Measurements from ENCODE around the gene DCP1A.
"Not testable (repeated sequence)": the region's sequence is repeated elsewhere in the genome, so short reads cannot be mapped to it uniquely, and the experiment has no call there.

Gene DCP1A

DNA sequence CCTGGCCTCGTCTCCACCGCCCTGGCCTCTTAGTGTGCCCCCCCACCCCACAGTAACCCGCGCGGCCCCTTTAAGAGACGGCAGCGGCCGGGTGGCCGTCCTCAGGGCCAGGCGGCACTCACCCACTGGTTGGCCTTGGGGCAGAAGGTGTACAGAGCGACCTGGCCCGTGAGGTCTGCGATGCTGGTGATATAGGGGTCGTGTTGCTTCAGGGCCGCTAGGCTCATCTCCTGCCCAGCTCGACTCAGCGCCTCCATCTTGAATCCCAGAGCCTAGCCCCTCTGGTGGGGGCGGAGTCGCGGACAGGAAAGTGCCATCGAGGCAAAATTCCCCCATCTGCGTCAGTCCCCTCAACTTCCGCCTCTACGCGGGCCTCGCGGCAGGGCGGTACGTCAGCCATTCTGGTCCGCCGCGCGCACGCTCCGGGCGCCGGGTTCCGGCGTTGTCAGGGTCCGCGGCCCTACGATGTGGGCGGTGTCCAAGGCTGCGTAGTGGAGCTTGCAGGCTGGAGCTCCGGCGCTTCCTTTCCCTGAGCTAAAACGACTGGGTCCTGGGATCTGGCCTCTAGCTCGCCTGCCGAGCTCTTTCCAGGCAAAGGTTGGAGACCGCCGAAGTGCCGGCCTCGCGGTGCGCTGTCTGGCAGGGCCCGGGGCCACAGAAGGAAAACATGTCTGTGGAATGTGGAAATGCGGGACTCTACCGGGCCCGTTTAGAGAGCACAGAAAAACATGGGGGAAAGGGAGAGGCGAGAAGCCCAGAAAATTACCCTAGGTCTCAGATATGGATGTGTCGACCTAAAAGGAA, at the start of gene DCP1A:
Gene DCP1A, minus strand, starts transcription at position 283 of the 804 bp plus-strand sequence. Its CDS starts 26 bp downstream, at position 257.
- peak; percentile 96 for DNase-seq (ENCODE audit: low spot score)

DNA sequence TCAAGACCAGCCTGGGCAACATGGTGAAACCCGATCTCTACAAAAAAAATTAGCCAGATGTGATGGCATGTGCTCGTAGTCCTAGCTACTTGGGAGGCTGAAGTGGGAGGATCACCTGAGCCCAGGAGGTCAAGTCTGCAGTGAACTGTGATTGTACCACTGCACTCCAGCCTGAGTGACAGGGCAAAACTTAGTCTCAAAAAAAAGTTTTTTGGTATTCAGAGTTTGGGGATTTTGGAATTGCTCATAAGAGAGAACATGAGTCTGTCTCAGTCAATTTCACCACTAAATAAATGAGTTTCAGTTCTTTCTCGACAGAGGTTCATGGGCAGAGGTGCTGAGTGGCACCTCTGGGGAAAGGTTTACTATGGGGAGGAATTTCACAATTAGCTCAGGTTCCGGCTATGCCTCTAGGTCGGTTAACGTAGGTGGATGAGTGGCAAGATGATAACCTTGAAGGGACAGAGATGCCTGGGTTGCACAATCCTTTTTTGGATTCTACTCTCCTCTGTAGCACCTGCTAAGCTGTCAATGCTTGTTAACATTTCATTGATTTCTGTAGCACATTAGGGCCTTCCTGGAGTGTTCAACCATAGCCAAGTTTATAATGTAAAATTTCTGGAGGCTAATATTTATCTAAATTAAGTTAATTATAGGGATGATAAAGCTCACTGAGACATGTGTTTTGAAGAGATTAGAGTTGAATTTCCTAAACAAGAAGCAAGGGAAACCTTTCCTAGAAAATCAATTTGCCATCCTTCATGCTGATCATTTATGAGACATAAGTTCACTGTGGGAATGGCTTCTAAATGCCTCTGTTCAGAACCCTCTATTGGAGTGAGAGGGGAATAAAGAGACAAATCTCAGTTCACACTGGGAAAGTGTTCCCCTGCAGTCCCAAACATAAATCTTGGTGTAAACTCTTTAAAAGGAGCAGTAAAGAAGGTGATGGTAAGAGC, 37.4 kb upstream of the DCP1A start:
- DNase-seq (ENCODE audit: low spot score): no peak

DNA sequence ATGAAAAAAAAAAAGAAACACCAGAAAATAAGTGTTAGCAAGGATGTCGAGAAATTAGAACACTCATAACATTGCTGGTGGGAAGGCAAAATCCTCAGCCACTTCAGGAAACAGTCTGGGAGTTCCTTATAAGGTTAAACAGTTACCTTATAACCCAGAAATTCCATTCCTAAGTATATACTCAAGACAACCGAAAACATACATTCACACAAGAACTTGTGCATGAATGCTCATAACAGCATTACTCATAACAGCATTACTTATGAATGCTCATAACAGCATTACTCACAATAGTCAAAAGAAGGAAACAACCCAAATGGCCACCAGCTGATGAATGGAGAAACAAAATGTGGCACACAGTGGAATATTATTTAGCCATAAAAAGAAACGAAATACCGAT, 34.8 kb upstream of the DCP1A start:
- peak; percentile 93 for DNase-seq (ENCODE audit: low spot score)

DNA sequence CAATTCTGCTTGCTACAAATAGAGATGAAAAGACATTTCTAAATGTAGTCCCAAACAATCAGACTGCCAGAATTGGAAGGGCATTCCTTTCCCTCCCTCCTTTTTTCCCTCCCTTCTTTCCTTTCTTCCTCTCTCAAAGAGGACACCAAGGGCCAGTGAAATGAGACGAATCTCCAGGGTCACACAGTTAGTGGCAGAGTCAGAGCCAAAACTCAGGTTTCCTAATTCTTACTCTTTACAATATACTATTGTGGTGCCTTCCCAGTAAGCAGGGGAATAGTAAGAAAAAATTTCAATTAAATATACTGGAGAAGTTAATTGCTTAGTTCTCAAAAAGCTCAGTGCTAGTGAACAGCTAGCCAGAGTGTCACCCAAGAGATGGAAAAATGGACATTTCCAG, 33.0 kb upstream of the DCP1A start:
- DNase-seq (ENCODE audit: low spot score): no peak

DNA sequence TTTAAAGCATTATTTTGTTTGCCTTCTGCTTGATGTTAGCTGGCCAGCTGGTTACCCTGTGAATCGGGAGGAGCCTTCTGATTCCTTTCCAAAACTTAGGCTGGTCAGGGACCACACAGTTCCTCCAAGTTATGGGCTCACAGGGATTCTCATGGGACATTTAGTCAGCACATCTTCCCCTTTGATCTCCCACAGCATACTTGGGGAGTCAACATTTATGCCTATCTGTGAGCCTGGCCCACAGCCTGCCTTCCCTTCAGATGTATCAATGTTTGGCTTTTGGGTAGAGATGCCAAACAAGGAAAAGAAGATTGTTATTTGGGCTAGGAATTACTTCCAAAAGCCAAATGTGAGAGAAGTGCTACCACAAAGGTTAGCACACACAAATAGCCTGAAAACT, 32.6 kb upstream of the DCP1A start:
- no peak for DNase-seq (ENCODE audit: low spot score)

DNA sequence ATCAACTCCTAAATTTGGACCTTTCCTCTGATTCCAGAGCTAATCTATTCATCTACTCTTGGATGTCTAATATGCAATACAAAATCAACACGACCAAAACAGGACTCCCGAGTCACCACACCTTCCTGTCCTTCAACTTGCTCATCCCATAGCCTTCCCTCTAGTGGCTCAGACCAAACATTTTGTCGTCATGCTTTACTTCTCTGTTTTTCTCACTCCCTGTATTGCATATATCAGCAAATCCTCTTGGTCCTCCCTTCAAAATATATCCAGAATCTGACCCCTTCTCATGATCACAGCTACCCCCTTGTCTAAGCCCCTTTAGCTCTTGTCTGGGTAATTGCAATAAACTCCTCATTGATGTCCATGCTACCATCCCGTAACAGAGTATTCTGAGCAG, 30.5 kb upstream of the DCP1A start:
- no peak for DNase-seq (ENCODE audit: low spot score)

DNA sequence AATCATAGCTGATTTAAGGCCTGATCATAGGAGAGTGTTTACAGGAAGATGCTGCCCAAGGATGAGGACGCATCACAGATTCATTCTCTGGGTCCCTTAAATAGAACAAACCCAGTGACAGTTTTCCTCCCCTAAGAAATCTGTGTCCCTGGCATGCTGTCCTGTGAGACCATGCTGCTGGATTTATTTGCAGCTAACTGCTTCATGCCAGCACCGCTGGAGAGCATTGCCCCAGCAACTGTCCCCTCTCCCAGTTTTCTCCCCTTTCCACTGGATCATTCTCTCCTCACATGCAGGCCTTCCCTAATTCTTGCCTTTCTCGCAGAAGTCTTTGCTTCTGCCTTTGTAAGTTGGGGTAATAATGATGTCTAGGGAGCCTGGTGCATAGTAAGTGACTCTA, 29.3 kb upstream of the DCP1A start:
- DNase-seq (ENCODE audit: low spot score): no peak

DNA sequence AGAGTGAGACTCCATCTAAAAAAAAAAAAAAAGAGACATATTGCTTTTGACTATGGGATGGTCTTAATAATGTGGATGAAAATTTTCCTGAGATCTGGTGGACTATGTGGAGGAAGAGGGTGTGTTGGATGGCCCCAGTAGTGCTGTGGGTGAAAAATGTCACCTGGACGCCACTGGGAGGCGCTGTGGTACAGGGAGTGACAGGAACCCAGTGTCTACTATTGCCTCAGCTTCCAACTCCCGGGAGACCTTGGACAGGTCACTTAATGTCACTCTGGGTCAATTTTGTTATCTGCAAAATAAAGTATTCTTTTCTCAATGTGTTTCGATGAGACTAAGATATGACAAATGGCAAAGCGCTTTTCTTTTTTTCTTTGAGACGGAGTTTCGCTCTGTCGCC, 27.7 kb upstream of the DCP1A start:
- peak; percentile 76 for DNase-seq (ENCODE audit: low spot score)

DNA sequence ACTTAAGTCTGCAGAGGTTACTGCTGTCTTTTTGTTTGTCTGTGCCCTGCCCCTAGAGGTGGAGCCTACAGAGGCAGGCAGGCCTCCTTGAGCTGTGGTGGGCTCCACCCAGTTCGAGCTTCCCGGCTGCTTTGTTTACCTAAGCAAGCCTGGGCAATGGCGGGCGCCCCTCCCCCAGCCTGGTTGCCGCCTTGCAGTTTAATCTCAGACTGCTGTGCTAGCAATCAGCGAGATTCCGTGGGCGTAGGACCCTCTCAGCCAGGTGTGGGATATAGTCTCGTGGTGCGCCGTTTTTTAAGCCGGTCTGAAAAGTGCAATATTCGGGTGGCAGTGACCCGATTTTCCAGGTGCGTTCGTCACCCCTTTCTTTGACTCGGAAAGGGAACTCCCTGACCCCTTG, 23.4 kb upstream of the DCP1A start:
- DNase-seq (ENCODE audit: low spot score): not testable (repeated sequence)

DNA sequence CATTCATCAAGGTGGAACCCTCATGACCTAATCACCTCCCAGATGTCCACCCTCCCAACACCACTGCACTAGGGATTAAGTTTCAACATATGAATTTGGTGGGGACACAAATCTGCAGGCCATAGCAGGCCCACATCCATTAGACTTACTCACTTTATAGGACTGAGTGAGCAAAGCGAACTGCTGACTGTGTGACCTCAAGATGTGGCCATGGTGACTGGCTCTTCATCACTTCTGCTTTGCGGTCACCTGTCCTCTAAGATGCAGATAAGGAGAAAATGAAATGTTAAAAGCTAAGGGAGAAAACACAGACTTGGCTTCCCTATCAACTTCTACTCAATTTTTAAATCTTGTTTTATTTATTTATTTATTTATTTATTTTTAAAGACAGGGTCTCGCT, 14.5 kb upstream of the DCP1A start:
- no peak for DNase-seq (ENCODE audit: low spot score)

DNA sequence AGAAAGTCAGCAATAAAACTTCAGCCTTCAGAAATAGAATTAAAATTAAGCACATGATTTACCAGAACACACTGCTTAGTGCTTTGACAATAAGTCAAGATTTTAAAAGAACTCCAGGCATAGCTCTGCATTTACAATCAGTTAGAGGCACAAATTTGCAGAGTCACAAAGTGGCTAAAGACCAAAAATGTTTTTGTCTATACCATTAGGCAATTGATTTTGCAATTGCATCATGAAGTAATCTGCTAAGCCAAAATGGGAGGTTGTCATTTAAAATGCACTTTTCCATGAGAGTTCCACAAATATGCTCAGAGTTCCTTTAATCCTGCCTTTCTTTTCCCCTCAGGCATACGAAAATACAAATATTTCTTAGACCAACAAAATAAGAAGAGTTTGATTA, 10.1 kb upstream of the DCP1A start:
- DNase-seq (ENCODE audit: low spot score): no peak

DNA sequence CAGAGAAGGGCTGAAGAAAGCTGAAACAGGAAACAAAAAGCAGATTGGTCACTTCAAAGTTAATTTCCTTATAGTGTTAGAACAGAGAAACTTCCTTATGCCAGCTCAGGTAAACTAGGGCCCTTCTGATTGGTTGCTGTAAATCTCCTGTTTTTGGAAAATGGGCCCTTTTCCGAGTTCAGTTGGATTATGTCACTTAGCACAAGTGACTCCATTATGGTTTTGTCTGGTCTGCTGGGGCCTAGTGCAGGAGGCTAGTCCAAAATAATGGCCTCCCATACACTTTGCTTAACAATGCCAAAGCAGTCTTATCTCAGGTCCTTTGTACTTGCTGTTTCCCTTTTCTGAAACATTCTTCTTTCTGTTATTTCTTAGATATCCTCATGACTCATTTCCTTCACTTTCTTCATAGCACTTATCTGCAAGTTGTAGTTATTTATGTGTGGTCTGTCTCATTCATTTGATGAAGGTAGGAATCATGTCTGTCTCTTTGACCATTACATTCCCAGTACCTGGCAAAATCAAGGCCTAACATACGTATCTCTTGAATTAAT, 7.7 kb upstream of the DCP1A start:
- peak; percentile 33 for DNase-seq (ENCODE audit: low spot score)

DNA sequence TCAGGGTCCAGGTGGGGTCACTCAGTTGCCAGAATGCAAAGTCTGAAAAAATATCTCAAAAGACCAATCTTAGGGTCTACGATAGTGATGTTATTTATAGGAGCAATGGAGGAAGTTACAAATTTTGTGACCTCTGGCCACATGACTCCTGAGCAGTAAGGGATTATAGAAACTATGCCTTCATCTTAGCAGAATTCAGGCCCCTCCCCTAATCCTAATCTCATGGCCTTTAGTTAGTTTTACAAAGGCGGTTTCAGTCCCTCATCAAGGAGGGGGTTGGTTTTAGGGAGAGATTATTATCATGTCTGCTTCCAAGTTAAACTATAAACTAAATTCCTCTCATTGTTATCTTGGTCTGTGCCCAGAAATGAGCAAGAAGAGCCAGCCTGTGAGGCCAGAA, 5.9 kb upstream of the DCP1A start:
- DNase-seq (ENCODE audit: low spot score): no peak

DNA sequence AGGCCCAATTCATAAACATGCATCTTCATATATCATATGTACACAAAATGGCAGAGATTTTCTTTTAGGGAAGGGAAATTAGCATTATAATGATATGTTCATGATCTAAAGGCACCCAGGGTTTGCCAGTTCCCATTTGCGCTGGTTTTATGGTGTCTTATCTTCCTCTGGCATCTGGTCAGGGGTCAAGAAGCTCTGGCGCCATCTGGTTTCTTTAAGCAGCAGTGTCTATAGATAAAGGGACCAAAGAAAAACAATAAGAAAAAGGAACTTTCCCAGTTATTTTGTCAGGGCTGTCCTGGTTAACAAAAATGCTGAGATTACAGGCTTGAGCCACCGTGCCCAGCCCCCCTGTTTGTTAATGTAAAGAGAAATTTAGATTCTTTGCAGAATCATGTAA, 3.3 kb upstream of the DCP1A start:
- DNase-seq (ENCODE audit: low spot score): peak; percentile 34

DNA sequence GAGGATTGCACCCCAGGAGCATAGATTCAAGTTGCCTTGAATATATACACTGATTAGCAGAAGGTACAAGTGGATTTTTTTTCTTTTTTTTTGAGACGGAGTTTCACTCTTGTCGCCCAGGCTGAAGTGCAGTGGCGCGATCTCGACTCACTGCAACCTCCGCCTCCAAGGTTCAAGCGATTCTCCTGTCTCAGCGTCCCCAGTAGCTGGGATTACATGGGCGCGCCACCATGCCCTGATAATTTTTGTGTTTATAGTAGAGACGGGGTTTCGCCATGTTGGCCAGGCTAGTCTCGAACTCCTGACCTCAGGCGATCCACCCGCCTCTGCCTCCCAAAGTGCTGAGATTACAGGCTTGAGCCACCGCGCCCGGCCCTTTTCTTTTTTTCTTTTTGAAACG, 775 bp upstream of the DCP1A start:
- DNase-seq (ENCODE audit: low spot score): not testable (repeated sequence)

DNA sequence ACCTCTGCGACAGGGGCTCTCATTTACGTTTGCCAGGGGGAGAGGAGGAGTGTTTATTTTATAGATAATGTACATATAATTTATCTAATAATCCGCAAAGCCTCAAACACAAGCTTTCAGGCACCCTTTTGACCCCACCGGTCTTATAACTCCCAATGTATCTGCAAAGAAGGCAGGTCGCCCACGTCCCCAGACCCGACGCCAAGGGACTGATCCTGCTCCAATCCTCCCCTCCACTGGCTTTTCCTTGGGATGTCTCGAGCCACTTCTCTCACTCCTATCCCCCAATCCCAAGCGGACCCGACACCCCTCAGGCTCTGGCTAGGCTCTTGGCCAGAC, 452 bp downstream of the DCP1A start:
- no peak for DNase-seq (ENCODE audit: low spot score)

DNA sequence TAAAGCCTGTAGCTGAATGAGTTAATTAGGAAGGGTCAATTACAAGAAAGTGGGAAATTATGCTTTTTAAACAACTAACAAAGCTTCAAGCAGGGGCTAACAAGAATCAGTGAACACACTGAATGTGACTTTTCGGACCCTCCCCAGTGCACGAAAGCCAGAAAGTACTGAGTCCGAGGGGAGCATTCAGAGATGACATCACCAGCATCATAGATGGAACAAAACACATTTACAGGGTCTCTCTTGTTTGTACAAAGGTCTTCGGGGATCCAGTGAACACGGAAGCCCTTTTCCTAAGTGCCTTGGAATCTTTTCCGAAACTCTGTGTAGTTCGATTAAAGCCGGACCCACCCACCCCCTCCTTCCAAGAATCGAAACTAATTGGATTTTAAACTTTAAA, 829 bp downstream of the DCP1A start:
- DNase-seq (ENCODE audit: low spot score): peak; percentile 12

DNA sequence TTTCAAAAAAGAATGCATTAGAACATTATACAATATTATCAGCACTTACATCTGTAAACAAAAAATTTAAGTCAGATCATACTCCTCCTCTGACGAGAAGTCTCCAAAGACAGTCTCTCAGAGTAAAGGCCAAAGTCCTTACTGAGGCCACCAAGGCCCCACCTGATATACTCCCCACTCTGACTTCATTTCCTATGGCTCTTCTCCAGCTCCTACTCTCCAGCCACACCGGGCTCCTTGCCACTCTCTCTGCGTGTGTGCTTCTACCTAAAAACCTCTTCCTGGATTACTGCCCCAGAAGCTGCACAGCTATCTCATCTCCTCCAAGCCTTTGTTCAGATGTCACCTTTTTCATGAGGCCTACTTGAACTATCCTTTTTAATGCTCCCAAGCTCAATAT, 5.0 kb downstream of the DCP1A start:
- peak; percentile 26 for DNase-seq (ENCODE audit: low spot score)

DNA sequence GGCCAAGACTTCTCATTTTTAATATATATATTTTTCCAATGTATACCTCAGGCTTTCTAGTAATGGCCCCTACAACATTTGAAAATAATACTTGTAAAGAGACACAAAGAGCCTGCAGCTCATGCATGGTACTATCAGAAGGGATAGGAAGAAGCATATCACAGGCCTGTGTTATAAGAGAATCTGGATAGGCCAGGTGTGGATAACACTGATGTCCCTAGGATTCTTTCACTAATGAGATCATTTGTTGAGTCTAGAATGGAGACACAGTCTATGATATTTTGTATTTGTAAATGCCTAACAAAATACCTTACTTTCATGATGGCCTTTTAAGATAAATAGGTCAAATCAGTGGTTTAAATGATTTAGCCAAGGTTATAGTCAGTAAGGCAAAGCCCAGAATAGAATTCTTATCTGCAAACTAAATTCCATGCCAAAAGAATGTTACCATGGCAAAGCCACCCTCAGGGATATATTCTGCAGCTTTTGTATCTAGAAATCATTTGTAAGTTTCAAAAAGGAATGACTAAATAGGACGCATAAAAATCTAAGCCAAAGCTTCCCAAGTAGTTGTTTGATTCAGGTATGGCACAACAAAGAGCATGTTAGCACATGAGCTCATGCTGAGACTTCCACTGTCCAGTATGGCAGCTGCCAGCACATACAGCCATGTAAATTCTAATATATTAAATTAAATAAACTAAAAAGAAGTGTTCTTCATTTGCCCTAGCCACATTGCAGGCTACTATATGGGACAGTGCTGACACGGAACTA, 10.0 kb downstream of the DCP1A start:
- no peak for DNase-seq (ENCODE audit: low spot score)

DNA sequence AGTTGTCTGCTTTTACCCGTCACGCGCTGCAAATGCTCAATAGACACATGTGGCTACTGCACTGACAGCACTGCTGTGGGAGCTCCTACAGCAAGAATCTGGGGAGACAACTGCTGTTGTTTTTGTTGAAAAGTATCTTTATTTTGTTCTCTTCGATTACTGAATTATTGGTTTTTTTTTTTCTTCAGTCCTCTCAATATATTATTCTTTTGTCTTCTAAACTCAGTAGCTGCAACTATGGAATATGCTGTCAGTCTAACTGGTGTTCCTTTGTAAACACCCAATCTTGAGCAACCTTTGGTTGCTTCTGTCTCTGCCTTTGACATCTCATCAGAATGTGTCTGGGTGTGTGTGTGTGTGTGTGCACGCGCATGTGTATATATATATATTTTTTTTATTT, 12.6 kb downstream of the DCP1A start:
- DNase-seq (ENCODE audit: low spot score): no peak

DNA sequence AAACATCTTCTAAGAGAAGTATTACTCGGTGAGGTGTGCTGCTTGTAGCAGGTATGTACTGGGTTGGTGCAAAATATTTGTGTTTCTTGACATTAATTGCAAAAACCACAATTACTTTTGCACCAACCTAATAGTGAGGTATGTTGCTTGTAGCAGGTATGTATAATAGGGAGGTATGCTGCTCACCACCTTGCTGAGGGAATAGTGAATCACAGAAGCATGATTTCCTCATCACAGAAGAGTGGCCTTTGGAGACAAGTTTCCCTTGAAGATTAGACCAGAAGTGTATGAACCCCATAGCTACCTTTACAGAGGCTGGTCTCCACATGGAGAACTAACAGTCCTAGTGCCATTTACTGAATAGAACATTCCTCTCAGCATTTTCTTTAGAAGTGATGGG, 15.5 kb downstream of the DCP1A start:
- DNase-seq (ENCODE audit: low spot score): peak; percentile 32

DNA sequence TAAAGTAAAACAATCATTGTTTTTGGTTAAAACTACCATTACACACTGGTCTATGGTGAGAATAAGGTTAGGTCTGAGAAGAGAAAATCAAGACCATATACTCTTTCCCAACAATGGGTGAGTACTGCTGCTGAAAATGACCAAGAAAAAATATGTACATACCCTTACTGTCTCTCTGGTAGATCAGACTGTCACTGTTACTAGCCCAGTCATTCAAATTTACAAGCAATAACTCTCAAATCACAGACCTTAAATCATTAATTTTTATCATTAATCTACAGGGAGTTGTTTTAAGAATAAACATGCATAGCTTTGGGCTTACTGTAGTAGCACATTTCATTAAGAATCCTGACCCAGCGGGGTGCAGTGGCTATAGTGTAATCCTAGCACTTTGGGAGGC, 17.4 kb downstream of the DCP1A start:
- no peak for DNase-seq (ENCODE audit: low spot score)

Data from kidney tubule cell (primary cell).